ENCODE measurements around the gene DCDC2.

DNA sequence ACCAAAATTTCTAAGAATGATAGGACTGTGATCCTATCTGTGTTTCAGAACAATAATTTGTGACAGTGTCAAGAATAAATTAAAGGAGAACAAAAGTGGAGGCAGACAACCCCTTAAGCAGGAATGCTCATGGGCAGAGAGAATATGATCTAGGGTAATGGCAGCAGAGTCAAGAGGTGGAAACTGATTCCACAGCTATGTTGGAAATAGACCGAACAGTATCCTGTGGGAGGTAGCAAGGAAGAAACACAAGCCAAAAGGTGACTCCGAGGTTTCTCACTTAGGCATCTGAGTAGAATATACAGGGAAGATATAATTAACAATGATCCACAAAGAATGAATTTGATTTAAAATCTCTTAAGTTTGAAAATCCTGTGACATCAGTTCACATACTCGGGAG, 131.3 kb downstream of the DCDC2 start:
- TF ChIP-seq, protein P1, sequence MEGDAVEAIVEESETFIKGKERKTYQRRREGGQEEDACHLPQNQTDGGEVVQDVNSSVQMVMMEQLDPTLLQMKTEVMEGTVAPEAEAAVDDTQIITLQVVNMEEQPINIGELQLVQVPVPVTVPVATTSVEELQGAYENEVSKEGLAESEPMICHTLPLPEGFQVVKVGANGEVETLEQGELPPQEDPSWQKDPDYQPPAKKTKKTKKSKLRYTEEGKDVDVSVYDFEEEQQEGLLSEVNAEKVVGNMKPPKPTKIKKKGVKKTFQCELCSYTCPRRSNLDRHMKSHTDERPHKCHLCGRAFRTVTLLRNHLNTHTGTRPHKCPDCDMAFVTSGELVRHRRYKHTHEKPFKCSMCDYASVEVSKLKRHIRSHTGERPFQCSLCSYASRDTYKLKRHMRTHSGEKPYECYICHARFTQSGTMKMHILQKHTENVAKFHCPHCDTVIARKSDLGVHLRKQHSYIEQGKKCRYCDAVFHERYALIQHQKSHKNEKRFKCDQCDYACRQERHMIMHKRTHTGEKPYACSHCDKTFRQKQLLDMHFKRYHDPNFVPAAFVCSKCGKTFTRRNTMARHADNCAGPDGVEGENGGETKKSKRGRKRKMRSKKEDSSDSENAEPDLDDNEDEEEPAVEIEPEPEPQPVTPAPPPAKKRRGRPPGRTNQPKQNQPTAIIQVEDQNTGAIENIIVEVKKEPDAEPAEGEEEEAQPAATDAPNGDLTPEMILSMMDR (IDR thresholded peaks at IDR 0.05 in 8 of 11, conservative IDR thresholded peaks at IDR 0.05 in 3 of 11): no peak
- TF ChIP-seq POLR2AphosphoS5 (IDR thresholded peaks at IDR 0.05): no peak
